CD4-positive, CD25-positive, alpha-beta regulatory T cell (primary cell): ENCODE measurements around the gene TSPAN3. TPM values are rescaled to one million over a fixed set of nuclear protein-coding genes. Genes with fewer than 3 reads are reported as not detected.

Source experiments
- ATAC-seq, 2 donors: fragments of 150-1000 bp; cut with Tn5 transposase; one replicate each; pipeline ENCODE4 v1.10.0; 2021; ENCODE audit warnings: low read depth in 2 of 2, moderate number of reproducible peaks in 2 of 2, moderate library complexity in 1 of 2
- DNase-seq, 3 donors: peaks; one replicate each; pipeline versions ENCODE4 v3.0.0 to v3.0.0-alpha.2; 2012 to 2022; ENCODE audit warnings: mixed read lengths in 1 of 3
- H3K27ac ChIP-seq: one replicate; pipeline ENCODE4 v1.7.0; 2013; ENCODE audit warnings: mild to moderate bottlenecking, low read length; ENCODE audit not compliant: insufficient read depth, poor library complexity, severe bottlenecking
- H3K27me3 ChIP-seq: one replicate; pipeline ENCODE4 v1.7.0; 2013; ENCODE audit warnings: low read length; ENCODE audit not compliant: control insufficient read depth, insufficient read depth
- H3K36me3 ChIP-seq: one replicate; pipeline ENCODE4 v1.7.0; 2013; ENCODE audit warnings: mild to moderate bottlenecking, low read length, moderate library complexity; ENCODE audit not compliant: control insufficient read depth, insufficient read depth
- H3K4me1 ChIP-seq: 2 replicates; pipeline ENCODE4 v1.7.0; 2013; ENCODE audit warnings: mild to moderate bottlenecking, low read length; ENCODE audit not compliant: insufficient read depth, control insufficient read depth, poor library complexity, severe bottlenecking
- H3K4me3 ChIP-seq: one replicate; pipeline ENCODE4 v1.7.0; 2013; ENCODE audit warnings: low read depth, mild to moderate bottlenecking, low read length, moderate library complexity
- H3K9me3 ChIP-seq, 2 experiments: 1 replicate in 1 of 2; 2 replicates in 1 of 2; pipeline ENCODE4 v1.7.0; 2013; ENCODE audit warnings: low read length in 2 of 2, mild to moderate bottlenecking in 1 of 2, moderate library complexity in 1 of 2; ENCODE audit not compliant: control insufficient read depth in 2 of 2
- H3K27ac Mint-ChIP-seq, 3 donors: one replicate each; pipeline ENCODE4 v1.8.0; 2020 to 2022; ENCODE audit warnings: mild to moderate bottlenecking in 3 of 3, mixed read lengths in 3 of 3, moderate library complexity in 2 of 3
- H3K27me3 Mint-ChIP-seq: one replicate; pipeline ENCODE4 v1.8.0; 2022; ENCODE audit warnings: mild to moderate bottlenecking, mixed read lengths
- H3K36me3 Mint-ChIP-seq: one replicate; pipeline ENCODE4 v1.8.0; 2020; ENCODE audit warnings: mixed read lengths
- H3K4me1 Mint-ChIP-seq, 4 donors: one replicate each; pipeline ENCODE4 v1.8.0; 2020 to 2022; ENCODE audit warnings: mixed read lengths in 4 of 4, mild to moderate bottlenecking in 1 of 4
- H3K4me3 Mint-ChIP-seq, 4 donors: one replicate each; pipeline ENCODE4 v1.8.0; 2020 to 2022; ENCODE audit warnings: mild to moderate bottlenecking in 4 of 4, mixed read lengths in 4 of 4, moderate library complexity in 3 of 4
- H3K9me3 Mint-ChIP-seq, 7 donors: one replicate each; pipeline ENCODE4 v1.8.0; 2020 to 2022; ENCODE audit warnings: mixed read lengths in 7 of 7, mild to moderate bottlenecking in 3 of 7, moderate library complexity in 2 of 7
- polyA plus RNA-seq, 4 donors: library from polyadenylated mRNA; unstranded; fragments of 300-500 nt; fragmentation: Illumina TruSeq; gene quantifications; one replicate each; pipeline ENCODE4 v1.2.3, GENCODE V29; 2021
- total RNA-seq: library from RNA; stranded (reverse); gene quantifications from one replicate; pipeline ENCODE4 v1.2.3, GENCODE V29; 2022

Gene TSPAN3
- total and polyA plus RNA-seq, 5 donors from 2014 or later: 5.4 to 31.0 (median 24.2) TPM

GRCh38 chr15:77107531-77108355, 36.8 kb upstream of the TSPAN3 start:
- ATAC-seq (no peak), DNase-seq (peak in 2 of 3 donors; percentile 7 to 45)
- no peaks in the 10 kb centered on the region for H3K4me1 ChIP-seq
- no peaks in the 10 kb centered on the region for H3K27me3 ChIP-seq
- Mint-ChIP-seq H3K27me3 (no peaks in the 10 kb centered on the region), H3K36me3 (no peaks in the 10 kb centered on the region), H3K27ac (peak overlapping the region in 1 of 3 donors; percentile 67), H3K4me1 (no peaks in the 10 kb centered on the region), H3K4me3 (no peak overlapping the region), H3K9me3 (no peaks in the 10 kb centered on the region)
- H3K4me3 ChIP-seq: no peak overlapping the region
- H3K36me3 ChIP-seq: no peaks in the 10 kb centered on the region
- H3K27ac ChIP-seq: no peak overlapping the region
- no peaks in the 10 kb centered on the region for H3K9me3 ChIP-seq

- Mint-ChIP-seq H3K27ac (no peak overlapping the region), H3K36me3 (no peaks in the 10 kb centered on the region), H3K27me3 (no peaks in the 10 kb centered on the region), H3K4me3 (no peak overlapping the region), H3K4me1 (no peaks in the 10 kb centered on the region), H3K9me3 (no peaks in the 10 kb centered on the region)
- Histone ChIP-seq H3K36me3 (no peaks in the 10 kb centered on the region), H3K27ac (no peak overlapping the region), H3K9me3 (no peaks in the 10 kb centered on the region), H3K4me3 (no peak overlapping the region), H3K4me1 (no peaks in the 10 kb centered on the region), H3K27me3 (no peaks in the 10 kb centered on the region)
- DNase-seq: no peak
- no peak for ATAC-seq
These were observed 36.2 kb upstream of the TSPAN3 start for GRCh38 chr15:77107068-77107467.

- H3K36me3 ChIP-seq: no peaks in the 10 kb centered on the region
- Mint-ChIP-seq H3K27ac (no peak overlapping the region), H3K4me3 (peak overlapping the region in 1 of 4 donors; percentile 27), H3K4me1 (no peaks in the 10 kb centered on the region), H3K36me3 (no peaks in the 10 kb centered on the region), H3K9me3 (no peaks in the 10 kb centered on the region), H3K27me3 (no peaks in the 10 kb centered on the region)
- ATAC-seq (no peak), DNase-seq (no peak)
- H3K27me3 ChIP-seq: no peaks in the 10 kb centered on the region
- H3K27ac ChIP-seq: no peak overlapping the region
- no peaks in the 10 kb centered on the region for H3K4me1 ChIP-seq
- no peak overlapping the region for H3K4me3 ChIP-seq
- no peaks in the 10 kb centered on the region for H3K9me3 ChIP-seq
These were observed 33.2 kb upstream of the TSPAN3 start for GRCh38 chr15:77104155-77104554.

- no peaks in the 10 kb centered on the region for H3K4me1 ChIP-seq
These were observed 29.0 kb upstream of the TSPAN3 start for GRCh38 chr15:77099741-77100463.

GRCh38 chr15:77098572-77098971, 27.7 kb upstream of the TSPAN3 start:
- Histone ChIP-seq H3K4me1 (no peaks in the 10 kb centered on the region), H3K4me3 (no peak overlapping the region), H3K27me3 (no peaks in the 10 kb centered on the region), H3K36me3 (no peaks in the 10 kb centered on the region), H3K27ac (no peak overlapping the region), H3K9me3 (no peaks in the 10 kb centered on the region)
- Mint-ChIP-seq H3K27me3 (peaks cover 9% of the 10 kb centered on the region), H3K27ac (no peak overlapping the region), H3K4me1 (no peaks in the 10 kb centered on the region), H3K9me3 (no peaks in the 10 kb centered on the region), H3K4me3 (no peak overlapping the region), H3K36me3 (no peaks in the 10 kb centered on the region)
- DNase-seq: no peak
- no peak for ATAC-seq

More at GRCh38 chr15:77099741-77100463, 29.0 kb upstream of the TSPAN3 start:
- Mint-ChIP-seq H3K27ac (no peak overlapping the region), H3K9me3 (no peaks in the 10 kb centered on the region), H3K4me1 (no peaks in the 10 kb centered on the region), H3K36me3 (no peaks in the 10 kb centered on the region), H3K4me3 (no peak overlapping the region), H3K27me3 (peaks cover 9% of the 10 kb centered on the region)
- H3K4me3 ChIP-seq: no peak overlapping the region
- no peaks in the 10 kb centered on the region for H3K9me3 ChIP-seq
- DNase-seq: no peak
- no peak overlapping the region for H3K27ac ChIP-seq
- no peak for ATAC-seq
- H3K36me3 ChIP-seq: no peaks in the 10 kb centered on the region
- H3K27me3 ChIP-seq: no peaks in the 10 kb centered on the region

- Histone ChIP-seq H3K4me3 (no peak overlapping the region), H3K36me3 (no peaks in the 10 kb centered on the region), H3K9me3 (no peaks in the 10 kb centered on the region), H3K27ac (no peak overlapping the region), H3K4me1 (no peaks in the 10 kb centered on the region), H3K27me3 (no peaks in the 10 kb centered on the region)
- Mint-ChIP-seq H3K4me3 (no peak overlapping the region), H3K27me3 (peaks cover 12% of the 10 kb centered on the region), H3K27ac (no peak overlapping the region), H3K4me1 (no peaks in the 10 kb centered on the region), H3K36me3 (no peaks in the 10 kb centered on the region), H3K9me3 (no peaks in the 10 kb centered on the region)
- no peak for ATAC-seq
- DNase-seq: no peak
These were observed 27.0 kb upstream of the TSPAN3 start for GRCh38 chr15:77097921-77098320.

- no peaks in the 10 kb centered on the region for H3K4me1 ChIP-seq
- no peaks in the 10 kb centered on the region for H3K36me3 ChIP-seq
- Mint-ChIP-seq H3K4me1 (no peaks in the 10 kb centered on the region), H3K4me3 (no peak overlapping the region), H3K27me3 (peaks cover 12% of the 10 kb centered on the region), H3K9me3 (no peaks in the 10 kb centered on the region), H3K36me3 (no peaks in the 10 kb centered on the region), H3K27ac (no peak overlapping the region)
- H3K9me3 ChIP-seq: no peaks in the 10 kb centered on the region
- DNase-seq (no peak), ATAC-seq (no peak)
- H3K4me3 ChIP-seq: no peak overlapping the region
- H3K27ac ChIP-seq: no peak overlapping the region
- H3K27me3 ChIP-seq: no peaks in the 10 kb centered on the region
These were observed 26.4 kb upstream of the TSPAN3 start for GRCh38 chr15:77097248-77097721.
